ENCODE measurements around the gene CLEC2L.

DNA sequence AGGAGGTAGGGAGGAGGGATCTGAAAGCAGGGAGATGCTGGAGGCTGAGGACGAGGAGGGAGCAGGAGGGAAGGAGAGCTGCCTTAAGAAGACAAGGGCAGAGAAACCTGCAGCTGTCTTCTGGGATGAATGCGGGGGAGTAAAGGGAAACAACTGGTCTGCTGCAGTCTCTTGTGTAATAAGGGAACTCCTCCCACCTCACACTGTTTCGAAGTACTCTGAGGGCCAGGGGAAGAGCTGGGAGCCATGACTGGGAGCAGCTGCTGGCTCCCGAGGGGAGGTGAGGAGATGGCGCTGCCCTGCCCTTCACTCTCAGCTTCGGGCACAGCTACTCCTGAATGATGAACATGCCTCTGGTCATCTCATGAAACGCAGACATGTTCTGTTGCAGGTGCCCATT lies 65.1 kb downstream of the CLEC2L start:
- TF ChIP-seq TAF1 (IDR thresholded peaks at IDR 0.05; ENCODE audit: low read depth, low read length) (no peak), POLR2AphosphoS5 (IDR thresholded peaks at IDR 0.05; ENCODE audit: low read depth, low read length) (no peak), POLR2A (IDR thresholded peaks at IDR 0.05; ENCODE audit: low read depth, low read length) (no peak)
